Measurements from ENCODE around the gene SREBF2.

- TF ChIP-seq CTCF (IDR thresholded peaks at IDR 0.05; ENCODE audit: extremely low read depth in 1 of 2, insufficient read depth in 1 of 2, low read depth in 1 of 2, low read length in 2 of 2) (no peak), POLR2A (IDR thresholded peaks at IDR 0.05; ENCODE audit: low read depth, low read length) (no peak)
Measured at GRCh38 chr22:41902016-41902415, 69.1 kb downstream of the SREBF2 start.

Data from endothelial cell of umbilical vein (primary cell).